C4-2B (cell line): Measurements from ENCODE around the gene GAGE2A.
A peak's percentile ranks its signal among the peaks of the same experiment; 100 is the strongest.

Experiments
- ZFX ChIP-seq: fragments of 450-650 bp; IDR thresholded peaks from 2 replicates; pipeline ENCODE4 v1.6.1; 2017
- TF ChIP-seq, protein P1 (sequence below): fragments of 450-650 bp; conservative IDR thresholded peaks from 2 replicates; pipeline ENCODE4 v1.5.1; 2017; ENCODE audit warnings: mild to moderate bottlenecking

DNA sequence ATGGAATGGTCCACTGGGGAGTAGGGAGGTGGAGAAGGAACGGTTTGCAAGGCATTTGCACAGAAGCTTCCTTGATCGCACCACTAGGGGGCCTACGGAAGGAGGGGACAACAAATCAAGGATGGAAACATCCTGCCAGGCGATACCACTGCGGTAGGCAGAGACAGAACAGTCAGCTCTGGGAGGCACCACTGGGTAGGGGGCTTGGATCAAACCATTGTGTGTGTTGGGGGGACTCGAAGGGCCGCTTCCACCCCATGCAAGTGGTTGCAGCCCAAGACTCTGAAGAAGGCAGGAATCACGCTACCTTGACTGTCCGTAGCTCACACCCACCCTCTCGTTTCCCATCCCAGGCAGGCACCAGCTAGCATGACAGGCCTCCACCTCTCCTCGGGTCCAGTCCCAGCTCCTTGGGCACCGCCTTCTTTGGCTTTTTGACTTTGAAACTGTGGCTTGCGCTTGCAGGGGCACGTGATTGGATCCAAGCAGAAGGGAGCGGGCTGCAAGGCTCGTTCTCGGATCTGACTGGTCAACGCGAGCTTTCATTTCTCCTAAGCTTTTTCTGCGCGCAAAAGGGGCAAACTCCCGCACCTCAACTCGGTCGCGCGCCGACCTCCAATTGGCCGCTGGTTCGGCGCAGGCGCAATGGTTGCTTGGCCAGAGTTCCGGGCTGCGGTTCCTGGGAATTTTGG is 37.9 kb downstream of the GAGE2A start:
- TF ChIP-seq, protein P1, sequence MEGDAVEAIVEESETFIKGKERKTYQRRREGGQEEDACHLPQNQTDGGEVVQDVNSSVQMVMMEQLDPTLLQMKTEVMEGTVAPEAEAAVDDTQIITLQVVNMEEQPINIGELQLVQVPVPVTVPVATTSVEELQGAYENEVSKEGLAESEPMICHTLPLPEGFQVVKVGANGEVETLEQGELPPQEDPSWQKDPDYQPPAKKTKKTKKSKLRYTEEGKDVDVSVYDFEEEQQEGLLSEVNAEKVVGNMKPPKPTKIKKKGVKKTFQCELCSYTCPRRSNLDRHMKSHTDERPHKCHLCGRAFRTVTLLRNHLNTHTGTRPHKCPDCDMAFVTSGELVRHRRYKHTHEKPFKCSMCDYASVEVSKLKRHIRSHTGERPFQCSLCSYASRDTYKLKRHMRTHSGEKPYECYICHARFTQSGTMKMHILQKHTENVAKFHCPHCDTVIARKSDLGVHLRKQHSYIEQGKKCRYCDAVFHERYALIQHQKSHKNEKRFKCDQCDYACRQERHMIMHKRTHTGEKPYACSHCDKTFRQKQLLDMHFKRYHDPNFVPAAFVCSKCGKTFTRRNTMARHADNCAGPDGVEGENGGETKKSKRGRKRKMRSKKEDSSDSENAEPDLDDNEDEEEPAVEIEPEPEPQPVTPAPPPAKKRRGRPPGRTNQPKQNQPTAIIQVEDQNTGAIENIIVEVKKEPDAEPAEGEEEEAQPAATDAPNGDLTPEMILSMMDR = peak; percentile 62
- TF ChIP-seq ZFX = no peak
